ENCODE data around the gene FBXW11. TPM values are rescaled to one million over a fixed set of nuclear protein-coding genes. Genes with fewer than 3 reads are reported as not detected.
"Not testable (repeated sequence)": the region's sequence is repeated elsewhere in the genome, so short reads cannot be mapped to it uniquely, and the experiment has no call there.

FBXW11 gene
- total and polyA plus RNA-seq, 8 donors = 6.0 to 43.8 (median 25.0) TPM

GRCh38 chr5:171920765-171921391 is 85.6 kb downstream of the FBXW11 start:
- Histone ChIP-seq H3K4me3 (no peak overlapping the region), H3K27me3 (no peaks in the 10 kb centered on the region), H3K4me1 (peaks cover 8 to 15% (median 9%) of the 10 kb centered on the region in 3 donors), H3K36me3 (no peaks in the 10 kb centered on the region), H3K27ac (no peak overlapping the region), H3K9me3 (no peaks in the 10 kb centered on the region)
- DNase-seq = no peak
- no peak for ATAC-seq
- intact Hi-C loops (cut with DNase I) = no loop called here
- WGBS, 2 donors = 82 to 84% methylated on average over 6 of the region's 6 CpGs
- FAIRE-seq = no peak
- TF ChIP-seq, protein P1, sequence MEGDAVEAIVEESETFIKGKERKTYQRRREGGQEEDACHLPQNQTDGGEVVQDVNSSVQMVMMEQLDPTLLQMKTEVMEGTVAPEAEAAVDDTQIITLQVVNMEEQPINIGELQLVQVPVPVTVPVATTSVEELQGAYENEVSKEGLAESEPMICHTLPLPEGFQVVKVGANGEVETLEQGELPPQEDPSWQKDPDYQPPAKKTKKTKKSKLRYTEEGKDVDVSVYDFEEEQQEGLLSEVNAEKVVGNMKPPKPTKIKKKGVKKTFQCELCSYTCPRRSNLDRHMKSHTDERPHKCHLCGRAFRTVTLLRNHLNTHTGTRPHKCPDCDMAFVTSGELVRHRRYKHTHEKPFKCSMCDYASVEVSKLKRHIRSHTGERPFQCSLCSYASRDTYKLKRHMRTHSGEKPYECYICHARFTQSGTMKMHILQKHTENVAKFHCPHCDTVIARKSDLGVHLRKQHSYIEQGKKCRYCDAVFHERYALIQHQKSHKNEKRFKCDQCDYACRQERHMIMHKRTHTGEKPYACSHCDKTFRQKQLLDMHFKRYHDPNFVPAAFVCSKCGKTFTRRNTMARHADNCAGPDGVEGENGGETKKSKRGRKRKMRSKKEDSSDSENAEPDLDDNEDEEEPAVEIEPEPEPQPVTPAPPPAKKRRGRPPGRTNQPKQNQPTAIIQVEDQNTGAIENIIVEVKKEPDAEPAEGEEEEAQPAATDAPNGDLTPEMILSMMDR (IDR thresholded peaks at IDR 0.05) = no peak

DNA sequence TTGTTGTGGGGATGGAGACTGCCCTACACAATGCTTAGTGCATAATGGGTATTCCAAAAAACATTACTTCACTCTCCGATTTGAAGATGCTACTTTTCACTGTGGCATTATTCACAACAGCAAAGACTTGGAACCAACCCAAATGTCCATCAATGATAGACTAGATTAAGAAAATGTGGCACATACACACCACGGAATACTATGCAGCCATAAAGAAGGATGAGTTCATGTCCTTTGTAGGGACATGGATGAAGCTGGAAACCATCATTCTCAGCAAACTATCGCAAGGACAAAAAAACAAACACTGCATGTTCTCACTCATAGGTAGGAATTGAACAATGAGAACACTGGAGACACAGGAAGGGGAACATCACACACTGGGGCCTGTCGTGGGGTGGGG is 90.7 kb downstream of the FBXW11 start:
- not testable (repeated sequence) for H3K27ac ChIP-seq, ATAC-seq, FAIRE-seq, H3K36me3 ChIP-seq, DNase-seq, H3K9me3 ChIP-seq, H3K4me3 ChIP-seq, H3K27me3 ChIP-seq
- intact Hi-C loops (cut with DNase I) = loop anchor here in 1 of 3 donors (2.0 to 10.0 kb wide), 2 partner anchors 59 to 123 kb away; no protein-coding TSS in a partner anchor
- H3K4me1 ChIP-seq = peaks cover 8 to 28% (median 19%) of the 10 kb centered on the region in 3 donors
- 92 to 98% methylated on average over 4 of the region's 4 CpGs for WGBS, 2 donors

DNA sequence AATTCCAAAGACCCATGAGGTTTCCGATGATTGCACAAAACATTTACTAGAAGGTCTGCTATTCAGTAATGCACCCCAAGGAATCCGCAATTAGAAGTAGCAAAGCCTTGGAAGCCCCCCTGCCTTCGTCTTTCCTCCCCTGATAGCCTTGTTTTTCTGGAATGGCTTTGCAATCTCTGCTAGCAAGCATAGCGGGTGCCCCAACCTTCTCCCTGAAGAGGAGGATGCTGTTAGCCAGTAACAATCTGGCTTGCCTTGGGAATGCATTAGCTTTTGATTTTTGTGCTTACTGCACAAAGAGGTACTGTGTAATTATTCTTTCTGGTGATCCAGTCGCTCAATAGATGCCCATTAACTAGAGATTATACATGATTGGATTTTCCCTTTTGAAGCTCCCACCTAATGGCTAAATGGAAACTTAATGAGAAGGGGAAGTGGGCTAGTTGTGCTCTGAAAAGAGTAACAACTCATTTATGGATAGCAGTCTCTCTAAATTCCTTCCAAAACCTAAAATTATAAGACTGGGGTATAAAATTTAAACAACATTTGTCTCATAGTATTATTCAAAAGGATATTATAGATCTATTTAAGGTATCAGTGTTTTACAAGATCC is 91.6 kb downstream of the FBXW11 start:
- ATAC-seq (no peak), FAIRE-seq (no peak), DNase-seq (no peak)
- TF ChIP-seq, protein P1 (IDR thresholded peaks at IDR 0.05) = no peak
- 81 to 90% methylated on average over 5 of the region's 5 CpGs for WGBS, 2 donors
- peaks cover 0 to 5% (median 0%) of the 10 kb centered on the region in 3 donors for H3K36me3 ChIP-seq
- H3K4me1 ChIP-seq = peaks cover 8 to 28% (median 17%) of the 10 kb centered on the region in 3 donors
- H3K27me3 ChIP-seq = no peaks in the 10 kb centered on the region
- no peak overlapping the region for H3K4me3 ChIP-seq
- H3K9me3 ChIP-seq = no peaks in the 10 kb centered on the region
- H3K27ac ChIP-seq = no peak overlapping the region
- intact Hi-C loops (cut with DNase I) = loop anchor here in 2 of 3 donors (2.0 to 10.0 kb wide), 3 partner anchors 60 to 127 kb away; no protein-coding TSS in a partner anchor

- DNase-seq (no peak), FAIRE-seq (no peak), ATAC-seq (no peak)
- H3K4me1 ChIP-seq = peaks cover 8 to 28% (median 17%) of the 10 kb centered on the region in 3 donors
- H3K27ac ChIP-seq = no peak overlapping the region
- H3K9me3 ChIP-seq = no peaks in the 10 kb centered on the region
- intact Hi-C loops (cut with DNase I) = loop anchor here in 2 of 3 donors (2.0 to 10.0 kb wide), 3 partner anchors 61 to 128 kb away; no protein-coding TSS in a partner anchor
- no peaks in the 10 kb centered on the region for H3K27me3 ChIP-seq
- no peak overlapping the region for H3K4me3 ChIP-seq
- TF ChIP-seq, protein P1 (IDR thresholded peaks at IDR 0.05) = no peak
- H3K36me3 ChIP-seq = peaks cover 0 to 13% (median 0%) of the 10 kb centered on the region in 3 donors
Measured at GRCh38 chr5:171913987-171914273, 92.5 kb downstream of the FBXW11 start.

GRCh38 chr5:171911152-171911551 is 95.3 kb downstream of the FBXW11 start:
- FAIRE-seq (no peak), DNase-seq (no peak), ATAC-seq (no peak)
- intact Hi-C loops (cut with DNase I) = loop anchor here in 2 of 3 donors (5.0 to 10.0 kb wide), 2 partner anchors 64 to 131 kb away; no protein-coding TSS in a partner anchor
- Histone ChIP-seq H3K27ac (no peak overlapping the region), H3K4me1 (peaks cover 8 to 25% (median 17%) of the 10 kb centered on the region in 3 donors), H3K9me3 (no peaks in the 10 kb centered on the region), H3K4me3 (no peak overlapping the region), H3K27me3 (no peaks in the 10 kb centered on the region), H3K36me3 (peaks cover 0 to 19% (median 0%) of the 10 kb centered on the region in 3 donors)
- WGBS, 2 donors = 58 to 65% methylated on average over 2 of the region's 2 CpGs
- TF ChIP-seq, protein P1 (IDR thresholded peaks at IDR 0.05) = no peak
